ENCODE results near the gene TMEM213.

Gene TMEM213

GRCh38 chr7:138878856-138879255 is 81.1 kb downstream of the TMEM213 start:
- no peak for DNase-seq

DNA sequence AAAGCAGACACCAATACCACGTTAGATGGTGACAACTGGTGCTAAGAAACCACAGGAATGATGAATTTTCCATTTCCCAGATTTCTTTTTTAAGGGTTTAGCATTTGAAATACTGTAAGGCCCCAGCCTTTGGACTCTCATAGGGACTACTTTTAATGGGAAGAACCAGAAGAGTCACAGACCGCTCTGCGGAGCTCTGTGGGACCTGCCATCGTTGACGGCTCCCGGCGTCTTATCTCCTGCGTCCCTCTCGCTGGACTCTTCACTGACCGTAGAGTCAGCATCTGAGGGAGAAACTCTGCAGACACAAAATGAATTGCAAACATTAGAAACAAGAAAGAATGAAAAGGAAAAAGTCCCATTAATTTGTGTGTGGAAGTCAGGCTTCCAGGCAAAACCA is 81.6 kb downstream of the TMEM213 start:
- no peak for DNase-seq

- no peak for DNase-seq
These were observed 83.2 kb downstream of the TMEM213 start for GRCh38 chr7:138880881-138881578.

- no peak for DNase-seq
These were observed 83.9 kb downstream of the TMEM213 start for GRCh38 chr7:138881579-138882188.

DNA sequence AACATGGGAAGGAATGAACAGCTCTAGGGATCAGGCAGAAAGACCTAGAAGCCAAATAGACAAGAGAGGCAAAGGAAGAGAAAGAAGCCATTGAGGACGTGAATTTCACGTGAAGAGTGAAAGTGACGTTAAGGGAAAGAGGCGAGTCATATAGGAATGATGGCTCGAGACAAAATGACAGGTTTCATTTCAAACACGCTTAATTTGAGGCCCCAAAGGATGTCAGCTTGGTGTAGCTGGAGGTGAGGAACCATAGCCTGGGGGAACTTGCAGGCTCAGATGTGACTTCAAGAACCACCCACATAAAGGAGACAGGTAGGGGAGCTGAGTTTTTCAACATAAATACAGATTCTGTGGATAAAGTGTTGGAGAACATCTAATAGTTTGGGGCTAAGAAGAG is 84.5 kb downstream of the TMEM213 start:
- DNase-seq = no peak

DNA sequence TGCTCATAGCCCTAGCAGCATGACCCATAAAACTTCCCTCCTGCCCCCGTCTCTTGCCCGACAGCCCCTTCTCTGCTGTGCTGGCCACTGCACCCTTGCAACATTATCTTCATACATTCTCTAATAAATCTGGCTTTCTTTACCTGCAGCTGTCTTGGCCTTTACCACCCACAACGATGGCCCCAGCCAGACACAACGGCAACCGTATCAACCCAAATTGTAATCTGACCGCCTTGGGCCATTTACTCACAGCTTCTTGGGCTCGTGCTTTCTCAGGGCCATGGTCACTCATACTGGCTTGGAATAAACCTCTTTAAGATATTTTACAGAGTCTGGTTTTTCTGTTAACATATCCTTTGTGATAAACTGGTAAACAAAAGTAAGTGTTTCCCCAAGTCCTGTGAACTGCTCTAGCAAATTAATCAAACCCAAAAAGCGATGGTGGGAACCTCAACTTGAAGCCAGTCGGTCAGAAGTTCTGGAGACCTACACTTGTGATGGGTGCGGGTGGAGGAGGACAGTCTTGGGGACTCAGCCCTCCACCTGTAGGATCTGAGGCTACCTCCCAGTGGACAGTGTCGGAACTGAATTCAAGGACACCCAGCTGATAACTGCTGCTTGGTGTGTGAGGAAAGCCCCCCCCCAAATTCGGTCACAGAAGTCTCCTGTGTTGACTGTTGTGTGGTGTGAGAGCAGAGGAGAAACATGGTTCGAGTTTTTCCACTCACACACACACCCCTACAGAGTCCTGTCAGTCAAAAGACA is 87.8 kb downstream of the TMEM213 start:
- DNase-seq = no peak

DNA sequence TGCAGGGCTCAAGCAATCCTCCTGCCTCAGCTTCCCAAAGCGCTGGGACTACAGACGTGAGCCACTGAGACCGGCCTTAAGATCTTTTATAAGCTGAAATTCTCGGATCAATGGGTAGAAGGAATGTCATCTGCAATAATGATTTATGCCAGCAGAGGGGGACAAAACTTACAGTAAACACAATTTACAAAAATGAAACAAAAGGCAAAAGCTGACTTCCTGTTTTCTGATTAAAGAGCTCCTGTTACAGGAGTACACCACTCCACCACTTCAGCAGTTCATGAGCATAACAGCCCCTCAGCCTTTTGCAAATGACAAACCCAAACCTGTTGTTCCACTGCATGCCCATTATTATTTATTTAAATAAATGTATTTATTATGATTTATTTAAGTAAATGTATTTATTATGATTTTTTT is 88.7 kb downstream of the TMEM213 start:
- peak; percentile 22 for DNase-seq

DNA sequence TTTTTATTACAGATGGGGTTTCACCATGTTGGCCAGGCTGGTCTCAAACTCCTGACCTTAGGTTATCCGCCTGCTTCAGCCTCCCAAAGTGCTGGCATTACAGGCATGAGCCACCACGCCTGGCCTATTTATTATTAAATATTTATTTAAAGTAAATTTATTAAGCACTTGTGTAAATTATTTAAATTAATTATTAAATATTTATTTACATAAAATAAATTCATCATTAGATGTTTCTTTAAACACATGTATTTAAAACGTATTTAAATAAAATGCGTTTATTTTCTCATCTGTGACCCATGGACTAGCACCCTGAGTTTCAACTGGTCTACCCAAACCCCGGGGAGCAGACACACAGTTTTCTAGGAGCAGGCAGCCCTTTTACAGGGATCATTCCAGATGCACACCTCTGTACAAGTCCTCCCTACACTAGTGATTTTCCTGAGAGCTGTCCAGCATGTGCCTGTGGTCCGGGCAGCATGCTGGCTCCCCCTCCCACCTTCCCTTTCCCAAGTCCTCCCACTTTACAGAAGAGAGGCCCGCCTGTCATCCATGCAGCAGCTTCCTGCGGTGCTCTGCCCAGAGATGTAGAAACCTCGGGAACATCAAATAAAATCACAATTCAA is 89.4 kb downstream of the TMEM213 start:
- no peak for DNase-seq
